IMR-90 (cell line): ENCODE measurements around the gene MEP1B. TPM values are rescaled to one million over a fixed set of nuclear protein-coding genes. Genes with fewer than 3 reads are reported as not detected.

Experiments
- ATAC-seq: fragments of 200-7000 bp; cut with Tn5 transposase; 2 replicates; pipeline ENCODE4 v1.9.1; 2020; ENCODE audit warnings: low read depth, mild to moderate bottlenecking, moderate library complexity
- BruUV-seq: library from RNA; stranded (reverse); fragments of 400-500 nt; replicated peaks from 2 replicates; lab custom pipeline; 2021; lab: Mats Ljungman, UMichigan
- CTCF ChIA-PET: fragments of 300-600 bp; formaldehyde crosslinking; extraction: SDS; loops from one replicate; lab custom pipeline; 2021; ENCODE audit warnings: antibody characterized with exemption; lab: Yijun Ruan, JAX
- POLR2A ChIA-PET: fragments of 300-600 bp; sonication (Branson Sonifier 250); formaldehyde crosslinking; loops from one replicate; lab custom pipeline; 2022; ENCODE audit warnings: antibody characterized with exemption; ENCODE audit not compliant: unreplicated experiment; lab: Charles Lee
- DNase-seq: peaks from one replicate; pipeline ENCODE4 v3.0.0; 2013
- H2AFZ ChIP-seq: replicated peaks from 2 replicates; pipeline ENCODE3; 2013; ENCODE audit warnings: low read length, mild to moderate bottlenecking; ENCODE audit not compliant: poor library complexity
- H2AK5ac ChIP-seq: 2 replicates; pipeline ENCODE4 v1.6.1; 2013; ENCODE audit warnings: low read depth, low read length, inconsistent platforms
- H2AK9ac ChIP-seq: replicated peaks from 2 replicates; pipeline ENCODE3; 2013; ENCODE audit warnings: mild to moderate bottlenecking, low read depth, low read length, moderate library complexity; ENCODE audit not compliant: poor library complexity
- H2BK120ac ChIP-seq: 2 replicates; pipeline ENCODE4 v1.6.1; 2013; ENCODE audit warnings: low read depth, low read length, inconsistent platforms
- H2BK15ac ChIP-seq: 3 replicates; pipeline ENCODE4 v1.6.1; 2013; ENCODE audit warnings: low read depth, low read length, inconsistent platforms
- H2BK20ac ChIP-seq: 2 replicates; pipeline ENCODE4 v1.6.1; 2013; ENCODE audit warnings: low read depth, mild to moderate bottlenecking, inconsistent platforms, low read length, moderate library complexity
- H2BK5ac ChIP-seq: 2 replicates; pipeline ENCODE4 v1.6.1; 2013; ENCODE audit warnings: mild to moderate bottlenecking, low read depth, low read length, inconsistent platforms; ENCODE audit not compliant: poor library complexity, severe bottlenecking
- H3K14ac ChIP-seq: replicated peaks from 2 replicates; pipeline ENCODE4 v1.6.1; 2013; ENCODE audit warnings: low read depth, low read length, inconsistent platforms
- H3K18ac ChIP-seq: 2 replicates; pipeline ENCODE4 v1.6.1; 2013; ENCODE audit warnings: low read depth, low read length, control low read depth
- H3K23ac ChIP-seq: 2 replicates; pipeline ENCODE4 v1.6.1; 2013; ENCODE audit warnings: low read depth, low read length, inconsistent platforms
- H3K27ac ChIP-seq: 2 replicates; pipeline ENCODE4 v1.5.1; 2013; ENCODE audit warnings: mild to moderate bottlenecking, control low read depth, low read length; ENCODE audit not compliant: insufficient read depth
- H3K27me3 ChIP-seq: 2 replicates; pipeline ENCODE4 v1.6.1; 2013; ENCODE audit warnings: low read length; ENCODE audit not compliant: control insufficient read depth, insufficient read depth
- H3K36me3 ChIP-seq: 2 replicates; pipeline ENCODE4 v1.6.1; 2013; ENCODE audit warnings: low read length, mixed read lengths; ENCODE audit not compliant: control insufficient read depth, insufficient read depth
- H3K4ac ChIP-seq: 2 replicates; pipeline ENCODE4 v1.6.1; 2013; ENCODE audit warnings: low read depth, low read length, inconsistent platforms
- H3K4me1 ChIP-seq: 2 replicates; pipeline ENCODE4 v1.6.1; 2013; ENCODE audit warnings: low read length, mixed read lengths; ENCODE audit not compliant: control insufficient read depth, insufficient read depth
- H3K4me2 ChIP-seq: 2 replicates; pipeline ENCODE4 v1.6.1; 2013; ENCODE audit warnings: low read depth, mild to moderate bottlenecking, control low read depth, low read length, moderate library complexity
- H3K4me3 ChIP-seq: 2 replicates; pipeline ENCODE4 v1.5.1; 2013; ENCODE audit warnings: low read depth, mild to moderate bottlenecking, control low read depth, low read length, moderate library complexity; ENCODE audit not compliant: insufficient read depth
- H3K56ac ChIP-seq: 2 replicates; pipeline ENCODE4 v1.6.1; 2013; ENCODE audit warnings: low read length, inconsistent platforms; ENCODE audit not compliant: insufficient read depth; ENCODE audit errors: extremely low read depth
- H3K79me1 ChIP-seq, 2 experiments: 2 replicates each; pipeline ENCODE4 v1.6.1; 2013; ENCODE audit warnings: low read length in 2 of 2, inconsistent platforms in 1 of 2, low read depth in 1 of 2
- H3K9ac ChIP-seq: 2 replicates; pipeline ENCODE4 v1.6.1; 2013; ENCODE audit warnings: low read depth, low read length, control low read depth
- H3K9me1 ChIP-seq: 2 replicates; pipeline ENCODE4 v1.6.1; 2013; ENCODE audit warnings: low read length, inconsistent platforms; ENCODE audit not compliant: insufficient read depth
- H3K9me3 ChIP-seq: 2 replicates; pipeline ENCODE4 v1.6.1; 2013; ENCODE audit warnings: low read length; ENCODE audit not compliant: control insufficient read depth, insufficient read depth
- H4K20me1 ChIP-seq: 2 replicates; pipeline ENCODE4 v1.6.1; 2013; ENCODE audit warnings: low read length, inconsistent platforms; ENCODE audit not compliant: insufficient read depth
- H4K5ac ChIP-seq: 2 replicates; pipeline ENCODE4 v1.6.1; 2013; ENCODE audit warnings: mild to moderate bottlenecking, low read depth, low read length, control low read depth
- H4K8ac ChIP-seq, 2 experiments: 2 replicates each; pipeline ENCODE4 v1.6.1; 2013; ENCODE audit warnings: low read depth in 2 of 2, low read length in 2 of 2, control low read depth in 1 of 2, inconsistent platforms in 1 of 2
- H4K91ac ChIP-seq: 2 replicates; pipeline ENCODE4 v1.6.1; 2013; ENCODE audit warnings: low read depth, low read length, inconsistent platforms; ENCODE audit not compliant: insufficient read depth
- CEBPB ChIP-seq: IDR thresholded peaks from 2 replicates; pipeline ENCODE4 v1.6.1; 2012; ENCODE audit warnings: low read depth, low read length, improper control_type of control experiment
- CHD1 ChIP-seq: IDR thresholded peaks from 2 replicates; pipeline ENCODE4 v1.6.1; 2012; ENCODE audit warnings: low read depth, low read length, improper control_type of control experiment
- FOS ChIP-seq: fragments of 150-350 bp; IDR thresholded peaks from 2 replicates; pipeline ENCODE4 v1.6.1; 2016; ENCODE audit warnings: low read depth, low read length
- MXI1 ChIP-seq: IDR thresholded peaks from 2 replicates; pipeline ENCODE4 v1.6.1; 2012; ENCODE audit warnings: low read depth, mild to moderate bottlenecking, low read length, moderate library complexity, borderline replicate concordance
- NFE2L2 ChIP-seq: fragments of 150-350 bp; IDR thresholded peaks from 2 replicates; pipeline ENCODE4 v1.6.1; 2016; ENCODE audit warnings: low read depth, mild to moderate bottlenecking, low read length
- POLR2A ChIP-seq: IDR thresholded peaks from 2 replicates; pipeline ENCODE4 v1.6.1; 2012; ENCODE audit warnings: mild to moderate bottlenecking, low read depth, low read length
- RAD21 ChIP-seq: IDR thresholded peaks from 2 replicates; pipeline ENCODE4 v1.6.1; 2012; ENCODE audit warnings: low read length, improper control_type of control experiment
- RCOR1 ChIP-seq: IDR thresholded peaks from 2 replicates; pipeline ENCODE4 v1.6.1; 2012; ENCODE audit warnings: mild to moderate bottlenecking, low read length, improper control_type of control experiment; ENCODE audit not compliant: insufficient replicate concordance
- RFX5 ChIP-seq: IDR thresholded peaks from 2 replicates; pipeline ENCODE4 v1.8.0; 2012; ENCODE audit warnings: low read depth, mild to moderate bottlenecking, low read length, moderate library complexity
- SMC3 ChIP-seq: fragments of 150-350 bp; IDR thresholded peaks from 2 replicates; pipeline ENCODE4 v1.6.1; 2016; ENCODE audit warnings: low read depth, mild to moderate bottlenecking, antibody characterized with exemption, low read length, moderate library complexity
- USF2 ChIP-seq: fragments of 150-350 bp; IDR thresholded peaks from 2 replicates; pipeline ENCODE4 v1.6.1; 2017; ENCODE audit warnings: mild to moderate bottlenecking, antibody characterized with exemption, low read length, low read depth
- WGBS, 2 experiments: methylation state at CpG; one replicate each; pipeline versions ENCODE4 v1.1.5 to v1.1.7; 2013; ENCODE audit warnings: missing lambda C conversion rate in 2 of 2; ENCODE audit not compliant: insufficient read length in 1 of 2; ENCODE audit errors: extremely low coverage in 2 of 2; 5-methylcytosine and 5-hydroxymethylcytosine counted together
- dilution Hi-C: fragments of 300-500 bp; cut with HindIII; formaldehyde crosslinking; loops from one replicate; pipeline ENCODE4 v1.14.3; 2018; ENCODE audit warnings: low sequenced_read_pairs; ENCODE audit not compliant: unreplicated experiment
- in situ Hi-C: fragments of 300-500 bp; cut with MboI; formaldehyde crosslinking; loops from 3 replicates; pipeline ENCODE4 v1.14.3; 2019; ENCODE audit warnings: low sequenced_read_pairs, inconsistent platforms, mixed read lengths
- intact Hi-C: fragments of 100-400 bp; cut with micrococcal nuclease; formaldehyde crosslinking; loops from 2 replicates; pipeline ENCODE4 v1.10.0; 2022
- polyA plus RNA-seq, 3 experiments: library from polyadenylated mRNA; depleted of rRNA; stranded (reverse); fragments of >200 nt; gene quantifications; 2 replicates each; pipeline ENCODE4 v1.2.3, GENCODE V29; 2012; ENCODE audit warnings: low replicate concordance in 1 of 3
- total RNA-seq: library from RNA; depleted of rRNA; stranded (reverse); fragments of >200 nt; gene quantifications from 2 replicates; pipeline ENCODE4 v1.2.3, GENCODE V29; 2012

The MEP1B gene
- total and polyA plus RNA-seq, 2 of the 4 experiments (the other 2 are of a cell fraction): not detected

- Histone ChIP-seq H2AK5ac (no peak overlapping the region), H3K79me1 (no peaks in the 10 kb centered on the region), H3K27me3 (no peaks in the 10 kb centered on the region; the same call in none of the 2 replicates), H4K5ac (no peak overlapping the region), H3K14ac (no peak overlapping the region), H2BK120ac (no peak overlapping the region), H2BK5ac (no peak overlapping the region), H2BK15ac (no peak overlapping the region), H3K36me3 (no peaks in the 10 kb centered on the region), H3K56ac (no peak overlapping the region), H2AFZ (no peak overlapping the region), H2AK9ac (no peak overlapping the region), H3K4ac (no peak overlapping the region), H4K8ac (no peak overlapping the region), H3K9me1 (no peaks in the 10 kb centered on the region), H3K4me3 (no peak overlapping the region), H3K27ac (no peak overlapping the region), H3K18ac (no peak overlapping the region), H4K20me1 (no peaks in the 10 kb centered on the region), H3K4me1 (no peaks in the 10 kb centered on the region), H3K9ac (no peak overlapping the region), H4K91ac (no peak overlapping the region), H3K23ac (no peak overlapping the region), H2BK20ac (no peak overlapping the region), H3K4me2 (no peak overlapping the region), H3K9me3 (no peaks in the 10 kb centered on the region)
- in situ Hi-C loops (no loop called here), dilution Hi-C loops (no loop called here), intact Hi-C loops (no loop called here)
- DNase-seq: no peak
- BruUV-seq: no TSS peak
- 83% methylated on average over 3 of the region's 6 CpGs; no CpG with 5 or more reads in 1 of the 2 experiments for WGBS, 2 experiments
- ChIA-PET CTCF (no interaction called here), POLR2A (no interaction called here)
- ATAC-seq: no peak
- TF ChIP-seq NFE2L2 (no peak), CEBPB (no peak), RAD21 (no peak), MXI1 (no peak), POLR2A (no peak), FOS (no peak), USF2 (no peak), CHD1 (no peak), RFX5 (no peak), SMC3 (no peak), RCOR1 (no peak)
Observed at GRCh38 chr18:32243358-32243757, 53.5 kb downstream of the MEP1B start.
